HepG2 (cell line): Measurements from ENCODE around the gene ADM5. TPM values are rescaled to one million over a fixed set of nuclear protein-coding genes. Genes with fewer than 3 reads are reported as not detected.
A peak's percentile ranks its signal among the peaks of the same experiment; 100 is the strongest.

Experiments
- GFI1 ChIP-seq: sonication (generic); formaldehyde crosslinking; IDR thresholded peaks from 2 replicates; pipeline ENCODE4 v1.5.0; 2020; ENCODE audit warnings: missing genetic modification reagents, mild to moderate bottlenecking, borderline replicate concordance
- HOXA5 ChIP-seq: sonication (generic); formaldehyde crosslinking; IDR thresholded peaks from 2 replicates; pipeline ENCODE4 v1.4.0; 2020; ENCODE audit warnings: missing genetic modification reagents
- NR2C2 ChIP-seq: sonication (generic); formaldehyde crosslinking; IDR thresholded peaks from 2 replicates; pipeline ENCODE4 v1.4.0; 2020; ENCODE audit warnings: missing genetic modification reagents, mild to moderate bottlenecking, moderate library complexity, borderline replicate concordance
- NR2F2 ChIP-seq: IDR thresholded peaks from 2 replicates; pipeline ENCODE4 v1.6.1; 2012; ENCODE audit warnings: low read depth, inconsistent platforms, borderline replicate concordance
- PAWR ChIP-seq: sonication (generic); formaldehyde crosslinking; IDR thresholded peaks from 2 replicates; pipeline ENCODE4 v1.4.0; 2020; ENCODE audit warnings: missing genetic modification reagents, mild to moderate bottlenecking, borderline replicate concordance
- THAP11 ChIP-seq: IDR thresholded peaks from 2 replicates; pipeline ENCODE4 v1.6.1; 2016; ENCODE audit warnings: missing biosample characterization, missing genetic modification reagents
- ZBTB38 ChIP-seq: sonication (generic); formaldehyde crosslinking; IDR thresholded peaks from 2 replicates; pipeline ENCODE4 v1.5.1; 2020; ENCODE audit warnings: mild to moderate bottlenecking, missing genetic modification reagents
- ZFAT ChIP-seq: sonication (generic); formaldehyde crosslinking; conservative IDR thresholded peaks from 2 replicates; pipeline ENCODE4 v1.8.1; 2023; ENCODE audit warnings: missing genetic modification reagents, inconsistent platforms
- ZFP36L2 ChIP-seq: sonication (generic); formaldehyde crosslinking; IDR thresholded peaks from 2 replicates; pipeline ENCODE4 v1.4.0; 2020; ENCODE audit warnings: missing genetic modification reagents
- ZNF20 ChIP-seq: sonication (generic); formaldehyde crosslinking; IDR thresholded peaks from 2 replicates; pipeline ENCODE4 v1.4.0; 2020; ENCODE audit warnings: mild to moderate bottlenecking, moderate library complexity, missing genetic modification reagents
- ZNF772 ChIP-seq: sonication (generic); formaldehyde crosslinking; IDR thresholded peaks from 2 replicates; pipeline ENCODE4 v1.5.0; 2020; ENCODE audit warnings: mild to moderate bottlenecking, missing genetic modification reagents
- ZNF782 ChIP-seq: sonication (generic); formaldehyde crosslinking; IDR thresholded peaks from 2 replicates; pipeline ENCODE4 v1.4.0; 2020; ENCODE audit warnings: missing genetic modification reagents, mild to moderate bottlenecking, borderline replicate concordance
- polyA plus RNA-seq, 8 experiments: library from polyadenylated mRNA; depleted of rRNA in 3 of 8; stranded (reverse) in 7 of 8; unstranded in 1 of 8; fragments of >200 nt; fragmentation: Illumina TruSeq in 4 of 8; extraction: Trizol in 4 of 8; gene quantifications; 2 replicates each; pipeline versions ENCODE4 v1.2.1 to v1.2.3, GENCODE V29; 2011 to 2016; ENCODE audit warnings: low read depth in 4 of 8, missing spikeins in 1 of 8, mixed read lengths in 1 of 8; ENCODE audit not compliant: insufficient read depth in 1 of 8
- total RNA-seq, 5 experiments: library from RNA; depleted of rRNA; stranded (reverse); fragments of >200 nt; fragmentation: Illumina TruSeq; extraction: Trizol; gene quantifications; 2 replicates each; pipeline ENCODE4 v1.2.3, GENCODE V29; 2016; ENCODE audit warnings: low read depth in 1 of 5
- TF ChIP-seq, protein P1 (sequence below): sonication (generic); formaldehyde crosslinking; conservative IDR thresholded peaks from 2 replicates; pipeline ENCODE4 v1.8.0; 2022; ENCODE audit warnings: missing genetic modification reagents
- TF ChIP-seq, protein P2 (sequence below): sonication (generic); formaldehyde crosslinking; conservative IDR thresholded peaks from 2 replicates; pipeline ENCODE4 v1.4.0; 2020; ENCODE audit warnings: mild to moderate bottlenecking, missing genetic modification reagents, moderate library complexity
- TF ChIP-seq, protein P3 (sequence below): IDR thresholded peaks from 2 replicates; pipeline ENCODE4 v1.6.1; 2016; ENCODE audit warnings: missing compliant biosample characterization, missing genetic modification reagents, borderline replicate concordance
- TF ChIP-seq, protein P4 (sequence below): IDR thresholded peaks from 2 replicates; pipeline ENCODE4 v1.6.1; 2012; ENCODE audit warnings: low read length, improper control_type of control experiment
- TF ChIP-seq, protein P5 (sequence below): IDR thresholded peaks from 2 replicates; pipeline ENCODE4 v1.6.1; 2016; ENCODE audit warnings: missing genetic modification reagents, missing compliant biosample characterization
- TF ChIP-seq, protein P6 (sequence below): IDR thresholded peaks from 2 replicates; pipeline ENCODE4 v1.6.1; 2016; ENCODE audit warnings: control low read depth

The ADM5 gene
- total and polyA plus RNA-seq, 2 of the 13 experiments (the other 11 are each of a cell fraction or from before 2014, with no cell fraction given): 2.7 to 4.1 TPM

DNA sequence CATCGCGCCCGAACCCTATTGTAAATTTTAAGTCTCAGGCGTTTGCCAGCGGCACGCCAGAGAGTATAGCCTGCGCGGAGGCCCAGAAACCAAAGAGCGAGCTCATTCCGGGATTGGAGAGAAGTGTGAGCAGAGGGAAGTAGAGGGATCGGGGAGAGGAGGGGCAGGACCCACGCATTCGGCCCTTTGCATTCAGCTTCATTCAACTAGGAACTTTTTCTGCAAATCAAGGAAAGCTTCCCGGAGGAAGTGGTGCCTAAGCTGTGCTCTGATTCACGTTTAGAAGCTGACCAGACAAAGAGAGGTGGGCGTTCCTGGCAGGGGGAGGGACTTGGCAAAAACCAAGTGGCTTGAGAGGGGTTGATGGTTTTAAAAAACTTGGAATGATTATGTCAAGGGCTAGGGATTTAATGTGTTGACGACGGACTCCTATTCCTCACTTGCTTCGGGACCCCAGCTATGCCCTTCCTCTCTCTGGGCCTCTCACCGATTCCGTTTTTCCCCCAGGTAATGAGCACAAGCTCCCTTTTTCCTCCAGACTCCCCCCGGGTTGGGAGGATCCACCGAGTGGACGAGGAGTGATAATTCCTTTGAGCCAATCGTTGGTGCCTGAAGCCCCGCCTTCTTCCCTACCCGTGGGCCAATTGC, 13.1 kb upstream of the ADM5 start (continued):
- TF ChIP-seq, protein P1, sequence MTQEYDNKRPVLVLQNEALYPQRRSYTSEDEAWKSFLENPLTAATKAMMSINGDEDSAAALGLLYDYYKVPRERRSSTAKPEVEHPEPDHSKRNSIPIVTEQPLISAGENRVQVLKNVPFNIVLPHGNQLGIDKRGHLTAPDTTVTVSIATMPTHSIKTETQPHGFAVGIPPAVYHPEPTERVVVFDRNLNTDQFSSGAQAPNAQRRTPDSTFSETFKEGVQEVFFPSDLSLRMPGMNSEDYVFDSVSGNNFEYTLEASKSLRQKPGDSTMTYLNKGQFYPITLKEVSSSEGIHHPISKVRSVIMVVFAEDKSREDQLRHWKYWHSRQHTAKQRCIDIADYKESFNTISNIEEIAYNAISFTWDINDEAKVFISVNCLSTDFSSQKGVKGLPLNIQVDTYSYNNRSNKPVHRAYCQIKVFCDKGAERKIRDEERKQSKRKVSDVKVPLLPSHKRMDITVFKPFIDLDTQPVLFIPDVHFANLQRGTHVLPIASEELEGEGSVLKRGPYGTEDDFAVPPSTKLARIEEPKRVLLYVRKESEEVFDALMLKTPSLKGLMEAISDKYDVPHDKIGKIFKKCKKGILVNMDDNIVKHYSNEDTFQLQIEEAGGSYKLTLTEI (CRISPR knock-in tag): no peak
- no peak for TF ChIP-seq ZFAT
- no peak for TF ChIP-seq ZNF772 (CRISPR knock-in tag)
- TF ChIP-seq HOXA5: no peak; the same call in 1 of the 2 replicates
- TF ChIP-seq, protein P2, sequence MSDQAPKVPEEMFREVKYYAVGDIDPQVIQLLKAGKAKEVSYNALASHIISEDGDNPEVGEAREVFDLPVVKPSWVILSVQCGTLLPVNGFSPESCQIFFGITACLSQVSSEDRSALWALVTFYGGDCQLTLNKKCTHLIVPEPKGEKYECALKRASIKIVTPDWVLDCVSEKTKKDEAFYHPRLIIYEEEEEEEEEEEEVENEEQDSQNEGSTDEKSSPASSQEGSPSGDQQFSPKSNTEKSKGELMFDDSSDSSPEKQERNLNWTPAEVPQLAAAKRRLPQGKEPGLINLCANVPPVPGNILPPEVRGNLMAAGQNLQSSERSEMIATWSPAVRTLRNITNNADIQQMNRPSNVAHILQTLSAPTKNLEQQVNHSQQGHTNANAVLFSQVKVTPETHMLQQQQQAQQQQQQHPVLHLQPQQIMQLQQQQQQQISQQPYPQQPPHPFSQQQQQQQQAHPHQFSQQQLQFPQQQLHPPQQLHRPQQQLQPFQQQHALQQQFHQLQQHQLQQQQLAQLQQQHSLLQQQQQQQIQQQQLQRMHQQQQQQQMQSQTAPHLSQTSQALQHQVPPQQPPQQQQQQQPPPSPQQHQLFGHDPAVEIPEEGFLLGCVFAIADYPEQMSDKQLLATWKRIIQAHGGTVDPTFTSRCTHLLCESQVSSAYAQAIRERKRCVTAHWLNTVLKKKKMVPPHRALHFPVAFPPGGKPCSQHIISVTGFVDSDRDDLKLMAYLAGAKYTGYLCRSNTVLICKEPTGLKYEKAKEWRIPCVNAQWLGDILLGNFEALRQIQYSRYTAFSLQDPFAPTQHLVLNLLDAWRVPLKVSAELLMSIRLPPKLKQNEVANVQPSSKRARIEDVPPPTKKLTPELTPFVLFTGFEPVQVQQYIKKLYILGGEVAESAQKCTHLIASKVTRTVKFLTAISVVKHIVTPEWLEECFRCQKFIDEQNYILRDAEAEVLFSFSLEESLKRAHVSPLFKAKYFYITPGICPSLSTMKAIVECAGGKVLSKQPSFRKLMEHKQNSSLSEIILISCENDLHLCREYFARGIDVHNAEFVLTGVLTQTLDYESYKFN (CRISPR knock-in tag): peak; percentile 9; the same call in 1 of the 2 replicates
- peak; percentile 59; the same call in 1 of the 2 replicates for TF ChIP-seq ZNF782 (CRISPR knock-in tag)
- no peak for TF ChIP-seq ZNF20
- TF ChIP-seq PAWR (CRISPR knock-in tag): no peak
- TF ChIP-seq THAP11: 0 out of 2 replicates have a peak, but pooled peaks have one; percentile 4
- TF ChIP-seq NR2F2: no peak; the same call in 1 of the 2 replicates
- TF ChIP-seq, protein P3, sequence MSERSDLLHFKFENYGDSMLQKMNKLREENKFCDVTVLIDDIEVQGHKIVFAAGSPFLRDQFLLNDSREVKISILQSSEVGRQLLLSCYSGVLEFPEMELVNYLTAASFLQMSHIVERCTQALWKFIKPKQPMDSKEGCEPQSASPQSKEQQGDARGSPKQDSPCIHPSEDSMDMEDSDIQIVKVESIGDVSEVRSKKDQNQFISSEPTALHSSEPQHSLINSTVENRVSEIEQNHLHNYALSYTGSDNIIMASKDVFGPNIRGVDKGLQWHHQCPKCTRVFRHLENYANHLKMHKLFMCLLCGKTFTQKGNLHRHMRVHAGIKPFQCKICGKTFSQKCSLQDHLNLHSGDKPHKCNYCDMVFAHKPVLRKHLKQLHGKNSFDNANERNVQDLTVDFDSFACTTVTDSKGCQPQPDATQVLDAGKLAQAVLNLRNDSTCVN (CRISPR knock-in tag): no peak
- peak; percentile 87 for TF ChIP-seq ZBTB38
- TF ChIP-seq, protein P4, sequence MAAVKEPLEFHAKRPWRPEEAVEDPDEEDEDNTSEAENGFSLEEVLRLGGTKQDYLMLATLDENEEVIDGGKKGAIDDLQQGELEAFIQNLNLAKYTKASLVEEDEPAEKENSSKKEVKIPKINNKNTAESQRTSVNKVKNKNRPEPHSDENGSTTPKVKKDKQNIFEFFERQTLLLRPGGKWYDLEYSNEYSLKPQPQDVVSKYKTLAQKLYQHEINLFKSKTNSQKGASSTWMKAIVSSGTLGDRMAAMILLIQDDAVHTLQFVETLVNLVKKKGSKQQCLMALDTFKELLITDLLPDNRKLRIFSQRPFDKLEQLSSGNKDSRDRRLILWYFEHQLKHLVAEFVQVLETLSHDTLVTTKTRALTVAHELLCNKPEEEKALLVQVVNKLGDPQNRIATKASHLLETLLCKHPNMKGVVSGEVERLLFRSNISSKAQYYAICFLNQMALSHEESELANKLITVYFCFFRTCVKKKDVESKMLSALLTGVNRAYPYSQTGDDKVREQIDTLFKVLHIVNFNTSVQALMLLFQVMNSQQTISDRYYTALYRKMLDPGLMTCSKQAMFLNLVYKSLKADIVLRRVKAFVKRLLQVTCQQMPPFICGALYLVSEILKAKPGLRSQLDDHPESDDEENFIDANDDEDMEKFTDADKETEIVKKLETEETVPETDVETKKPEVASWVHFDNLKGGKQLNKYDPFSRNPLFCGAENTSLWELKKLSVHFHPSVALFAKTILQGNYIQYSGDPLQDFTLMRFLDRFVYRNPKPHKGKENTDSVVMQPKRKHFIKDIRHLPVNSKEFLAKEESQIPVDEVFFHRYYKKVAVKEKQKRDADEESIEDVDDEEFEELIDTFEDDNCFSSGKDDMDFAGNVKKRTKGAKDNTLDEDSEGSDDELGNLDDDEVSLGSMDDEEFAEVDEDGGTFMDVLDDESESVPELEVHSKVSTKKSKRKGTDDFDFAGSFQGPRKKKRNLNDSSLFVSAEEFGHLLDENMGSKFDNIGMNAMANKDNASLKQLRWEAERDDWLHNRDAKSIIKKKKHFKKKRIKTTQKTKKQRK: no peak
- TF ChIP-seq, protein P5, sequence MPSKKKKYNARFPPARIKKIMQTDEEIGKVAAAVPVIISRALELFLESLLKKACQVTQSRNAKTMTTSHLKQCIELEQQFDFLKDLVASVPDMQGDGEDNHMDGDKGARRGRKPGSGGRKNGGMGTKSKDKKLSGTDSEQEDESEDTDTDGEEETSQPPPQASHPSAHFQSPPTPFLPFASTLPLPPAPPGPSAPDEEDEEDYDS (CRISPR knock-in tag): peak; percentile 82
- TF ChIP-seq GFI1: peak; percentile 78
- no peak for TF ChIP-seq NR2C2 (CRISPR knock-in tag)
- TF ChIP-seq, protein P6, sequence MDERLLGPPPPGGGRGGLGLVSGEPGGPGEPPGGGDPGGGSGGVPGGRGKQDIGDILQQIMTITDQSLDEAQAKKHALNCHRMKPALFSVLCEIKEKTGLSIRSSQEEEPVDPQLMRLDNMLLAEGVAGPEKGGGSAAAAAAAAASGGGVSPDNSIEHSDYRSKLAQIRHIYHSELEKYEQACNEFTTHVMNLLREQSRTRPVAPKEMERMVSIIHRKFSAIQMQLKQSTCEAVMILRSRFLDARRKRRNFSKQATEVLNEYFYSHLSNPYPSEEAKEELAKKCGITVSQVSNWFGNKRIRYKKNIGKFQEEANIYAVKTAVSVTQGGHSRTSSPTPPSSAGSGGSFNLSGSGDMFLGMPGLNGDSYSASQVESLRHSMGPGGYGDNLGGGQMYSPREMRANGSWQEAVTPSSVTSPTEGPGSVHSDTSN: no peak
- no peak for TF ChIP-seq ZFP36L2 (CRISPR knock-in tag)
